Esophagus mucosa (tissue), 1 donor: Measurements from ENCODE around the gene TMEM258. TPM values are rescaled to one million over a fixed set of nuclear protein-coding genes. Genes with fewer than 3 reads are reported as not detected.

Source experiments
- ATAC-seq: fragments of 200-7000 bp; cut with Tn5 transposase; one replicate; pipeline ENCODE4 v1.9.1; 2020
- total RNA-seq: library from RNA; stranded (reverse); gene quantifications from one replicate; pipeline ENCODE4 v1.2.4, GENCODE V29; 2023
- donor health status: DM: yes; HTN: yes; CAD: no.

TMEM258 gene
- total RNA-seq, 1 donor from 2014 or later: 90.9 TPM

- ATAC-seq: no peak
Observed at GRCh38 chr11:61775106-61775505, 17.3 kb downstream of the TMEM258 start.

- ATAC-seq: no peak
Observed at GRCh38 chr11:61774411-61774810, 18.0 kb downstream of the TMEM258 start.

GRCh38 chr11:61773809-61774208, 18.6 kb downstream of the TMEM258 start:
- ATAC-seq: no peak

GRCh38 chr11:61773356-61773755, 19.0 kb downstream of the TMEM258 start:
- no peak for ATAC-seq

GRCh38 chr11:61771985-61772455, 20.4 kb downstream of the TMEM258 start:
- ATAC-seq: no peak

GRCh38 chr11:61771195-61771894, 21.1 kb downstream of the TMEM258 start:
- ATAC-seq: no peak

- no peak for ATAC-seq
Observed at GRCh38 chr11:61769946-61770683, 22.3 kb downstream of the TMEM258 start.

- ATAC-seq: no peak
Observed at GRCh38 chr11:61769169-61769920, 23.1 kb downstream of the TMEM258 start.

- no peak for ATAC-seq
Observed at GRCh38 chr11:61768376-61769076, 23.9 kb downstream of the TMEM258 start.

GRCh38 chr11:61766353-61766841, 26.0 kb downstream of the TMEM258 start:
- no peak for ATAC-seq

- ATAC-seq: no peak
Observed at GRCh38 chr11:61765550-61766253, 26.7 kb downstream of the TMEM258 start.

- ATAC-seq: no peak
Observed at GRCh38 chr11:61764606-61765260, 27.7 kb downstream of the TMEM258 start.

GRCh38 chr11:61763930-61764605, 28.3 kb downstream of the TMEM258 start:
- no peak for ATAC-seq

GRCh38 chr11:61762798-61763197, 29.6 kb downstream of the TMEM258 start:
- ATAC-seq: no peak

- ATAC-seq: no peak
Observed at GRCh38 chr11:61762223-61762615, 30.2 kb downstream of the TMEM258 start.

- ATAC-seq: no peak
Observed at GRCh38 chr11:61761440-61762222, 30.8 kb downstream of the TMEM258 start.

- no peak for ATAC-seq
Observed at GRCh38 chr11:61760946-61761345, 31.5 kb downstream of the TMEM258 start.

GRCh38 chr11:61757213-61757862, 35.1 kb downstream of the TMEM258 start:
- ATAC-seq: no peak
